Testis (tissue), 3 donors: ENCODE measurements around the gene ELMO1. TPM values are rescaled to one million over a fixed set of nuclear protein-coding genes. Genes with fewer than 3 reads are reported as not detected.

Source experiments
- DNase-seq: peaks from one replicate; pipeline ENCODE4 v3.0.0-alpha.2; 2019
- H3K27ac ChIP-seq, 2 donors: fragments of 200-600 bp; sonication (generic); one replicate each; pipeline ENCODE4 v1.5.1; 2019
- H3K27me3 ChIP-seq: fragments of 200-600 bp; sonication (generic); one replicate; pipeline ENCODE4 v1.5.1; 2019
- H3K36me3 ChIP-seq: fragments of 200-600 bp; sonication (generic); one replicate; pipeline ENCODE4 v1.5.1; 2017; ENCODE audit warnings: low read depth; ENCODE audit errors: missing control alignments
- H3K4me1 ChIP-seq: fragments of 200-600 bp; sonication (generic); one replicate; pipeline ENCODE4 v1.5.1; 2019
- H3K4me3 ChIP-seq, 2 donors: fragments of 200-600 bp; sonication (generic); one replicate each; pipeline ENCODE4 v1.5.1; 2017 to 2019
- H3K9me3 ChIP-seq: fragments of 200-600 bp; sonication (generic); one replicate; pipeline ENCODE4 v1.5.1; 2017
- CTCF ChIP-seq, 3 experiments: fragments of 450-650 bp in 2 of 3; fragments of 200-600 bp in 1 of 3; sonication (generic) in 1 of 3; IDR thresholded peaks; one replicate each; pipeline ENCODE4 v1.5.1; 2016 to 2019; ENCODE audit warnings: antibody characterized with exemption in 3 of 3, mild to moderate bottlenecking in 2 of 3, moderate library complexity in 1 of 3
- POLR2A ChIP-seq: fragments of 450-650 bp; IDR thresholded peaks from one replicate; pipeline ENCODE4 v1.6.1; 2017; ENCODE audit warnings: antibody characterized with exemption, mild to moderate bottlenecking, moderate library complexity
- WGBS, 2 donors: methylation state at CpG; one replicate each; pipeline ENCODE4 v1.1.5; 2018; 5-methylcytosine and 5-hydroxymethylcytosine counted together
- intact Hi-C: fragments of 100-400 bp; cut with DNase I; formaldehyde crosslinking; loops from one replicate; pipeline ENCODE4 v1.15.1; 2023; ENCODE audit warnings: low total_unique reads
- polyA plus RNA-seq: library from polyadenylated mRNA; stranded (reverse); fragments of 350-450 nt; fragmentation: Illumina TruSeq; extraction: RNeasy Lipid Tissue Mini Kit (QIAGEN cat#74804); gene quantifications from one replicate; pipeline ENCODE4 v1.2.3, GENCODE V29; 2014; ENCODE audit warnings: low read depth, low replicate concordance; ENCODE audit not compliant: insufficient read depth
- total RNA-seq, 2 donors: library from RNA; depleted of rRNA; stranded (reverse); fragments of >200 nt; gene quantifications; one replicate each; pipeline ENCODE4 v1.2.3, GENCODE V29; 2016

ELMO1 gene
- total and polyA plus RNA-seq, 3 donors from 2014 or later: 12.9 to 47.2 (median 36.5) TPM

- no peaks in the 10 kb centered on the region for H3K27me3 ChIP-seq
- no peaks in the 10 kb centered on the region for H3K36me3 ChIP-seq
- TF ChIP-seq POLR2A: no peak
- no peak for TF ChIP-seq CTCF (IDR thresholded peaks at IDR 0.05)
- no peaks in the 10 kb centered on the region for H3K4me1 ChIP-seq
- DNase-seq: no peak
- no peak overlapping the region for H3K4me3 ChIP-seq
- H3K9me3 ChIP-seq: no peaks in the 10 kb centered on the region
- no peak overlapping the region for H3K27ac ChIP-seq
- 68 to 72% methylated on average over 3 of the region's 3 CpGs for WGBS, 2 donors
- intact Hi-C loops: no loop called here
Observed at GRCh38 chr7:36916116-36916515, 532.5 kb downstream of the ELMO1 start.

DNA sequence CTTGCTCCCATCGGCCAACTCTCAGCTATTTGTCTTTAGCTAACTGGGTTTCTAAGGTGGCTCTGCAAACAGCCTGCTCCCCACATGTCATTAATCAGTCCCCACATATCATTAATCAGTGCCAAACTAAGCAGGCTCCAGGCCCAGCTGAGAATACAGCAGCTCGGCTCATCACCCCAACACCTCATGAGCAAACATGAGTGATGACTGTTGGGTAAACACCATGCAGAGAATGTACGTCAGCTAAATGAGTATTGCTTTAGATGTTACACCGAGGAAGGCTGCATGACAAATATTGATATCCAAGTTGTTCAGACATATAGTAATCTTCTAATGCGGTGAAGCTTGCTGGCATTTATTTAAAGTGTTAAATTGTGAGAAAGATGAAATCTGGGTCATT, 536.9 kb downstream of the ELMO1 start:
- Histone ChIP-seq H3K4me3 (no peak overlapping the region), H3K36me3 (no peaks in the 10 kb centered on the region), H3K9me3 (no peaks in the 10 kb centered on the region), H3K27ac (no peak overlapping the region), H3K4me1 (no peaks in the 10 kb centered on the region), H3K27me3 (no peaks in the 10 kb centered on the region)
- intact Hi-C loops: no loop called here
- TF ChIP-seq POLR2A (no peak), CTCF (IDR thresholded peaks at IDR 0.05) (no peak)
- WGBS, 2 donors: 93 to 96% methylated on average over 5 of the region's 5 CpGs
- no peak for DNase-seq

- intact Hi-C loops: no loop called here
- WGBS, 2 donors: 75 to 79% methylated on average over 5 of the region's 5 CpGs
- TF ChIP-seq POLR2A: no peak
- TF ChIP-seq CTCF (IDR thresholded peaks at IDR 0.05): no peak
Observed at GRCh38 chr7:36910859-36911258, 537.8 kb downstream of the ELMO1 start.

DNA sequence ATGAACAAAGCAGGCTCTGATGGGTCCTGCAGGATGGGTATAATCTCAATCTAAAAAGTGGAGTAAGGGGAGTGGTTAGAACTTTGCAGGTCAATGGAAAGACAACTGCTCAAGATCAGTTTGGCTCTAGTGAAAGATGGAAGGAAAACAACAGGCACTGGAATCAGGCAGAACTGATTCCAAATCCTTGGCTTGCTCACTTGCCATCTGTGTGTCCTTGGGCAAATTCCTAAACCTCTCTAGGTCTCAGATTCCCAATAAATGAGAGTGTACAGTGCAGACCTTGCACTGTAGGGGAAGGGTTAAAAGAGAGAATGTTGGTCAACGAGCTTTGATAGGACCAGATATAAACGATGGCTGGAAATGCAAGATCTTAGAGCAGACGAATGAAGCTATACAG, 538.3 kb downstream of the ELMO1 start:
- TF ChIP-seq POLR2A: no peak
- no peak for TF ChIP-seq CTCF (IDR thresholded peaks at IDR 0.05)
- H3K9me3 ChIP-seq: no peaks in the 10 kb centered on the region
- H3K4me3 ChIP-seq: no peak overlapping the region
- WGBS, 2 donors: 44 to 45% methylated on average over 3 of the region's 3 CpGs
- no peaks in the 10 kb centered on the region for H3K4me1 ChIP-seq
- DNase-seq: no peak
- H3K27ac ChIP-seq: no peak overlapping the region
- no peaks in the 10 kb centered on the region for H3K27me3 ChIP-seq
- H3K36me3 ChIP-seq: no peaks in the 10 kb centered on the region
- intact Hi-C loops: no loop called here

More at GRCh38 chr7:36910859-36911258, 537.8 kb downstream of the ELMO1 start:
- H3K36me3 ChIP-seq: no peaks in the 10 kb centered on the region
- no peaks in the 10 kb centered on the region for H3K4me1 ChIP-seq
- no peak overlapping the region for H3K27ac ChIP-seq
- no peaks in the 10 kb centered on the region for H3K9me3 ChIP-seq
- H3K27me3 ChIP-seq: no peaks in the 10 kb centered on the region
- no peak overlapping the region for H3K4me3 ChIP-seq
- DNase-seq: no peak

DNA sequence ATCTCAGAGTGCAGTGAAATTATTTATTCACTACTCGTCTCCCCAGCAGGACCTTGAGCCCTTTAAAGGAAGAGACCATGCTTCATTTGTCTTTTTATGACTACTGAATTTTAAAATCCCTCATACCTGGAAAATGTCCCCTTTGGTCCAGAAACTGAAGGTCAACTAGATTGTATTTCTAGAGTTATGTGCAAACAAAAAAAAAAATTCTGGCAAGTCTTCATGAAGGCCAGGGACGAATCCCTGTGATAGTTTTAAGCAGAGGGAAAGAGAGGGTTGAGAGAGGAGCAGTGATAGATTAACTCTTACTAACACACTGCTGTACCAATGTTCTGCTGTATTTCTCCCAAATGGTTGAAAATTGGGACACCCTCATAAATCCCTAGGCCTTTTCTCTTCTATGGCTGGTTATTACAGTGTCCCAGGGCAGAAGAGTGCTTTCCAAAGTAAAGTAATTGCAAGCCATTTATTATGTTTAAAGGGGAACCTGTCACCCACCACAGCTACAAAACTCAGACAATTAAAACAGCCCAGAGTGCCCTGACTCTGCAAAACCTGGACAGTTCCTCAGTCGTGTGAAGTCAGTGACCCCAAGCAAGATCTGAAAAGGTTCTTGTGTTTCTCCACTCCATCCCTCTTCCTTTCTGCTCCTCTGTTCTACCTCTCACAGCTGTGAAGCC, 541.6 kb downstream of the ELMO1 start:
- Histone ChIP-seq H3K27me3 (no peaks in the 10 kb centered on the region), H3K4me3 (no peak overlapping the region), H3K36me3 (no peaks in the 10 kb centered on the region), H3K4me1 (no peaks in the 10 kb centered on the region), H3K27ac (no peak overlapping the region), H3K9me3 (no peaks in the 10 kb centered on the region)
- no peak for DNase-seq
- WGBS, 2 donors: 39 to 53% methylated on average over 3 of the region's 3 CpGs
- intact Hi-C loops: no loop called here
- TF ChIP-seq CTCF (IDR thresholded peaks at IDR 0.05) (no peak), POLR2A (no peak)
